Astrocyte (in vitro differentiated cells and primary cell): ENCODE data around the gene AAGAB.

Experiments
- CTCF ChIP-seq: IDR thresholded peaks from 2 replicates; pipeline ENCODE4 v1.5.1; 2011; ENCODE audit warnings: low read depth, mild to moderate bottlenecking, inconsistent platforms, low read length, moderate library complexity; ENCODE audit not compliant: insufficient read depth
- EZH2 ChIP-seq: IDR thresholded peaks from 2 replicates; pipeline ENCODE4 v1.6.1; 2012; ENCODE audit warnings: mild to moderate bottlenecking, low read length, inconsistent platforms; ENCODE audit not compliant: insufficient read depth

- TF ChIP-seq CTCF (no peak), EZH2 (no peak)
Measured at GRCh38 chr15:67175643-67176071, 78.8 kb downstream of the AAGAB start.
